Muscle layer of duodenum (tissue), 2 donors: ENCODE results near the gene FOXP4.

ENCODE experiments used
- H3K27ac ChIP-seq: one replicate; pipeline ENCODE4 v1.7.0; 2013; ENCODE audit warnings: mild to moderate bottlenecking, low read length
- H3K27me3 ChIP-seq: one replicate; pipeline ENCODE4 v1.7.0; 2013; ENCODE audit warnings: low read depth, mild to moderate bottlenecking, control low read depth, low read length
- H3K36me3 ChIP-seq, 2 donors: one replicate each; pipeline ENCODE4 v1.7.0; 2013; ENCODE audit warnings: low read length in 2 of 2, control low read depth in 1 of 2, mild to moderate bottlenecking in 1 of 2; ENCODE audit not compliant: insufficient read depth in 2 of 2, control insufficient read depth in 1 of 2
- H3K4me1 ChIP-seq, 2 donors: one replicate each; pipeline ENCODE4 v1.7.0; 2013; ENCODE audit warnings: low read length in 2 of 2, mild to moderate bottlenecking in 2 of 2, control low read depth in 1 of 2, moderate library complexity in 1 of 2; ENCODE audit not compliant: insufficient read depth in 2 of 2, control insufficient read depth in 1 of 2
- H3K4me3 ChIP-seq, 2 donors: one replicate each; pipeline ENCODE4 v1.7.0; 2013; ENCODE audit warnings: low read length in 2 of 2, low read depth in 1 of 2, mild to moderate bottlenecking in 1 of 2
- H3K9me3 ChIP-seq, 2 donors: one replicate each; pipeline ENCODE4 v1.7.0; 2013; ENCODE audit warnings: low read length in 2 of 2, control low read depth in 1 of 2, mild to moderate bottlenecking in 1 of 2; ENCODE audit not compliant: control insufficient read depth in 1 of 2
- donor health status: healthy.

FOXP4 gene

GRCh38 chr6:41505122-41506049 lies 40.8 kb upstream of the FOXP4 start:
- Histone ChIP-seq H3K27ac (no peak overlapping the region), H3K9me3 (no peaks in the 10 kb centered on the region), H3K4me1 (peaks cover 3 to 29% of the 10 kb centered on the region in 2 donors), H3K36me3 (no peaks in the 10 kb centered on the region), H3K4me3 (peak overlapping the region; percentile 43 to 59), H3K27me3 (no peaks in the 10 kb centered on the region)

DNA sequence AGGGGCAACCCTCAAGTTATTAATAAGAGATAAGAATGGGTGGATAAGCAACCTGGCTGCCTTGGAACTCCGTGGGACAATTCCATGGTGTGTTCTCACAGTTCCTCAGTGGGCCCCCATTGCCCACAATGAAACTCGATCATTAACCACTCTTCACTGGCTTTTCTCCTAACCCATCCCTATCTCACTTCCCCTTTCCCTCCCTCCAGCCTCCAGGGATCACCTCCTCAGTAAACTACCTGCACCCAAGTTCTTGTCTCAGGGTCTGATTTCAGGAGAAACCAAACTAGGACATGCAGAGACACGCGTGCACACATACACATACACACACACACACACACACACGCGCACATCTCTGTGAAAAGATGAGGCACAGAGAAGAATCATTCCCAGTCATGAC lies 37.7 kb upstream of the FOXP4 start:
- Histone ChIP-seq H3K36me3 (no peaks in the 10 kb centered on the region), H3K9me3 (no peaks in the 10 kb centered on the region), H3K4me1 (peaks cover 3 to 22% of the 10 kb centered on the region in 2 donors), H3K27ac (no peak overlapping the region), H3K27me3 (no peaks in the 10 kb centered on the region), H3K4me3 (no peak overlapping the region)

GRCh38 chr6:41509580-41509979 lies 36.6 kb upstream of the FOXP4 start:
- peaks cover 2 to 15% of the 10 kb centered on the region in 2 donors for H3K4me1 ChIP-seq
- no peaks in the 10 kb centered on the region for H3K27me3 ChIP-seq
- no peak overlapping the region for H3K27ac ChIP-seq
- no peaks in the 10 kb centered on the region for H3K36me3 ChIP-seq
- H3K4me3 ChIP-seq, result no peak overlapping the region
- H3K9me3 ChIP-seq, result no peaks in the 10 kb centered on the region

- no peaks in the 10 kb centered on the region for H3K4me1 ChIP-seq
- no peak overlapping the region for H3K4me3 ChIP-seq
- no peaks in the 10 kb centered on the region for H3K27me3 ChIP-seq
- no peaks in the 10 kb centered on the region for H3K9me3 ChIP-seq
- H3K36me3 ChIP-seq, result no peaks in the 10 kb centered on the region
- no peak overlapping the region for H3K27ac ChIP-seq
These were observed 34.6 kb upstream of the FOXP4 start for GRCh38 chr6:41511443-41512060.

- no peaks in the 10 kb centered on the region for H3K36me3 ChIP-seq
- no peaks in the 10 kb centered on the region for H3K9me3 ChIP-seq
- no peaks in the 10 kb centered on the region for H3K27me3 ChIP-seq
- no peak overlapping the region for H3K4me3 ChIP-seq
- no peaks in the 10 kb centered on the region for H3K4me1 ChIP-seq
- no peak overlapping the region for H3K27ac ChIP-seq
These were observed 34.0 kb upstream of the FOXP4 start for GRCh38 chr6:41512146-41512701.

- H3K36me3 ChIP-seq, result no peaks in the 10 kb centered on the region
- H3K27ac ChIP-seq, result no peak overlapping the region
- no peaks in the 10 kb centered on the region for H3K27me3 ChIP-seq
- H3K9me3 ChIP-seq, result no peaks in the 10 kb centered on the region
- no peak overlapping the region for H3K4me3 ChIP-seq
- H3K4me1 ChIP-seq, result peaks cover 0 to 5% of the 10 kb centered on the region in 2 donors
These were observed 30.2 kb upstream of the FOXP4 start for GRCh38 chr6:41515995-41516394.

- Histone ChIP-seq H3K27ac (no peak overlapping the region), H3K4me1 (peaks cover 0 to 5% of the 10 kb centered on the region in 2 donors), H3K27me3 (peaks cover 6% of the 10 kb centered on the region), H3K4me3 (no peak overlapping the region), H3K36me3 (no peaks in the 10 kb centered on the region), H3K9me3 (no peaks in the 10 kb centered on the region)
These were observed 28.1 kb upstream of the FOXP4 start for GRCh38 chr6:41518118-41518517.

DNA sequence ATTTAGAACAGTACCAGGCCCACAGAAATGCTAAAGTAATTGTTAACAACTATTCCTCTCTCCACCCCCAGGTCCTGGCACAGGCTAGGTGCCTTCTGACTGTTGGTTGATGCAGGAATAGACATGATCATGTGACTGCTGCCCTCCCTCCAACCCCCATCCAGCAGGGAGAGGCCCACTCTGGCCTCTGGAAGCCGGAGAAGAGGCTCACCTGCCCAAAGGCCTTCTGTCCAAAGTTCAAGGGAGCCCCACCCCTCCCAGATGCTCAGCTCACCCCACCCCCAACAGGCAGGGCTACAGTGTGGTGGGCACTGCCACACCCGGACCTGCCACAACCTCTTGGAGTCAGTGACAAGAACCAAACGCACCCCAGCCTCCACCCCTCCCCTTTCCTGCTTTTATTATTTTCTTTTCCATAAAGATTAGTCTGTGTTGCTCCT lies 26.9 kb upstream of the FOXP4 start:
- no peaks in the 10 kb centered on the region for H3K9me3 ChIP-seq
- H3K36me3 ChIP-seq, result no peaks in the 10 kb centered on the region
- peaks cover 6% of the 10 kb centered on the region for H3K27me3 ChIP-seq
- peak overlapping the region; percentile 64 for H3K27ac ChIP-seq
- peaks cover 0 to 5% of the 10 kb centered on the region in 2 donors for H3K4me1 ChIP-seq
- H3K4me3 ChIP-seq, result no peak overlapping the region

DNA sequence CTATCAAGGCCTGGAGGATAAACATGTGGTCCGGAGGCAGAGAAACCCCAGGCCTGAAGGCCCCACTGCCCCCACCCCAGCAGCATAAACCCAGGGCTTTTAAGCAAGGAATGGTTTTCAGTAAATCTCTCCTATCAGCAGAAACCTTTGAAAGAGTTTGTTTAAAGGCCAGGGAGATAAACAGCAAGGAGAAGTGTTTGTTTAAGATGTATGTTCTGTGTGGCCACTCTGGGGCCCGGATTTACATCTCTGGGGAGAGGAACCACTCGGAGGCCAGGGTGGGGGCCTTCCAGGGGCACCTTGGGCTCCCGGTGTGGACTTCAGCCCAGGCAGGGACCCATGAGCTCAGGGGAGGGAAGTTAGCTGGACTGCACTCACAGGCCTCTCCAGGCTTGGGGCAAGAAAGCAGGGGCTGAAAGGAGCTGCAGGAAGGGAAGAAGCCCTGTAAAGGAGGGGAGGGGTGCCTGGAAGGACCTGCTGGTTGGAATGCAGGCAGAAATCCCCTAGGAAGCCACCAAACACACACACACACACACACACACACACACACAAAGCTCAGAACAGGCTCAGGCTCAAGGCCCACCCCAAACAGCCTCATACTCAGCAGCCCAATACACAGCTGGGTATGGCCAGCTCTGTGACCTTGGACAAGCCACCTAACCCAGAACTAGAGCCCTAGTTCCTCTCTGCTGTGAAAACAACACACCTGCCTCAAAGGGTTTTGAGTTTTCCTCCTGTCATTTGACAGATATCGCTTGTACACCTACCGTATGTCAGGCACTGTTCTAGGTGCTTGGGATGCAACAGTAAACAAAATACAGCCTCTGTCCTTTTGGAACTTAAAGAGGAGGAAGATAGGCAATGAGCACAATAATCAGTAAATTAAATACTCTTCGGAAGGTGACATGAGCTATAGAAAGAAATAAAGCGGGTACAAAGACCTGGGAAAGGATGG lies 26.2 kb upstream of the FOXP4 start:
- peaks cover 6% of the 10 kb centered on the region for H3K27me3 ChIP-seq
- peaks cover 0 to 5% of the 10 kb centered on the region in 2 donors for H3K4me1 ChIP-seq
- no peaks in the 10 kb centered on the region for H3K36me3 ChIP-seq
- peak overlapping the region; percentile 64 for H3K27ac ChIP-seq
- no peak overlapping the region for H3K4me3 ChIP-seq
- no peaks in the 10 kb centered on the region for H3K9me3 ChIP-seq

- H3K27ac ChIP-seq, result no peak overlapping the region
- H3K27me3 ChIP-seq, result peaks cover 11% of the 10 kb centered on the region
- H3K36me3 ChIP-seq, result no peaks in the 10 kb centered on the region
- peaks cover 4 to 5% of the 10 kb centered on the region in 2 donors for H3K4me1 ChIP-seq
- no peaks in the 10 kb centered on the region for H3K9me3 ChIP-seq
- no peak overlapping the region for H3K4me3 ChIP-seq
These were observed 23.2 kb upstream of the FOXP4 start for GRCh38 chr6:41522780-41523548.
